ENCODE measurements around the gene ZDHHC14.

- TF ChIP-seq POLR2A (IDR thresholded peaks at IDR 0.05; ENCODE audit: low read length) (peak; percentile 35; the same call in 1 of the 2 replicates), CEBPB (IDR thresholded peaks at IDR 0.05) (no peak), RAD21 (conservative IDR thresholded peaks at IDR 0.05 in 1 of 2, IDR thresholded peaks at IDR 0.05 in 1 of 2) (no peak), NFE2L2 (conservative IDR thresholded peaks at IDR 0.05; ENCODE audit: low read length) (no peak), JUN (IDR thresholded peaks at IDR 0.05) (no peak; a peak in 1 of 5 replicates), MAZ (IDR thresholded peaks at IDR 0.05; ENCODE audit: borderline replicate concordance, low read depth, low read length) (no peak), CHD2 (IDR thresholded peaks at IDR 0.05; ENCODE audit: low read length, partially characterized antibody) (no peak), SREBF2 (IDR thresholded peaks at IDR 0.05) (no peak), TP53 (CRISPR knock-in tag; IDR thresholded peaks at IDR 0.05) (no peak)
- TF ChIP-seq, protein P1, sequence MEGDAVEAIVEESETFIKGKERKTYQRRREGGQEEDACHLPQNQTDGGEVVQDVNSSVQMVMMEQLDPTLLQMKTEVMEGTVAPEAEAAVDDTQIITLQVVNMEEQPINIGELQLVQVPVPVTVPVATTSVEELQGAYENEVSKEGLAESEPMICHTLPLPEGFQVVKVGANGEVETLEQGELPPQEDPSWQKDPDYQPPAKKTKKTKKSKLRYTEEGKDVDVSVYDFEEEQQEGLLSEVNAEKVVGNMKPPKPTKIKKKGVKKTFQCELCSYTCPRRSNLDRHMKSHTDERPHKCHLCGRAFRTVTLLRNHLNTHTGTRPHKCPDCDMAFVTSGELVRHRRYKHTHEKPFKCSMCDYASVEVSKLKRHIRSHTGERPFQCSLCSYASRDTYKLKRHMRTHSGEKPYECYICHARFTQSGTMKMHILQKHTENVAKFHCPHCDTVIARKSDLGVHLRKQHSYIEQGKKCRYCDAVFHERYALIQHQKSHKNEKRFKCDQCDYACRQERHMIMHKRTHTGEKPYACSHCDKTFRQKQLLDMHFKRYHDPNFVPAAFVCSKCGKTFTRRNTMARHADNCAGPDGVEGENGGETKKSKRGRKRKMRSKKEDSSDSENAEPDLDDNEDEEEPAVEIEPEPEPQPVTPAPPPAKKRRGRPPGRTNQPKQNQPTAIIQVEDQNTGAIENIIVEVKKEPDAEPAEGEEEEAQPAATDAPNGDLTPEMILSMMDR (IDR thresholded peaks at IDR 0.05): no peak
Measured at GRCh38 chr6:157379656-157380457, 1.1 kb upstream of the ZDHHC14 start.

All from A549 (cell line).